Measurements from ENCODE around the gene TBX15. TPM values are rescaled to one million over a fixed set of nuclear protein-coding genes. Genes with fewer than 3 reads are reported as not detected.

Gene TBX15
- total RNA-seq, 6 experiments from 2014 or later: 0.29 to 56.5 (median 16.5) TPM

- peak in 3 of 4 donors; percentile 15 to 30 (median 29) for ATAC-seq
- DNase-seq: no peak
- WGBS (ENCODE audit: insufficient coverage, low coverage, low lambda C conversion rate, missing lambda C conversion rate): 16% methylated on average over 2 of the region's 2 CpGs
Measured at GRCh38 chr1:118912574-118912973, 75.6 kb downstream of the TBX15 start.

GRCh38 chr1:118911571-118911970 lies 76.6 kb downstream of the TBX15 start:
- Histone ChIP-seq H3K27ac (no peak overlapping the region), H3K9me3 (no peaks in the 10 kb centered on the region), H3K4me3 (no peak overlapping the region), H3K36me3 (no peaks in the 10 kb centered on the region), H3K4me1 (peaks cover 0 to 13% (median 5%) of the 10 kb centered on the region in 4 donors), H3K27me3 (no peaks in the 10 kb centered on the region)
- intact Hi-C loops (cut with DNase I): no loop called here
- ATAC-seq: no peak
- DNase-seq: no peak
- TF ChIP-seq CTCF (IDR thresholded peaks at IDR 0.05): no peak
- TF ChIP-seq POLR2A (IDR thresholded peaks at IDR 0.05): no peak
- WGBS (ENCODE audit: insufficient coverage, low coverage, low lambda C conversion rate, missing lambda C conversion rate): 24% methylated on average over 2 of the region's 2 CpGs

More at GRCh38 chr1:118912574-118912973, 75.6 kb downstream of the TBX15 start:
- Histone ChIP-seq H3K4me1 (peaks cover 0 to 13% (median 5%) of the 10 kb centered on the region in 4 donors), H3K9me3 (no peaks in the 10 kb centered on the region), H3K27me3 (no peaks in the 10 kb centered on the region), H3K36me3 (no peaks in the 10 kb centered on the region), H3K27ac (peak overlapping the region in 1 of 3 donors; percentile 71), H3K4me3 (peak overlapping the region in 2 of 3 donors; percentile 2 to 21)
- intact Hi-C loops (cut with DNase I): no loop called here
- peak; percentile 66 for TF ChIP-seq POLR2A (IDR thresholded peaks at IDR 0.05)
- TF ChIP-seq CTCF (IDR thresholded peaks at IDR 0.05): no peak

- DNase-seq: no peak
- Histone ChIP-seq H3K27ac (no peak overlapping the region), H3K4me1 (peaks cover 0 to 5% (median 0%) of the 10 kb centered on the region in 4 donors), H3K36me3 (no peaks in the 10 kb centered on the region), H3K27me3 (no peaks in the 10 kb centered on the region), H3K9me3 (no peaks in the 10 kb centered on the region), H3K4me3 (no peak overlapping the region)
- intact Hi-C loops (cut with DNase I): no loop called here
- TF ChIP-seq POLR2A (IDR thresholded peaks at IDR 0.05) (no peak), CTCF (IDR thresholded peaks at IDR 0.05) (no peak)
- peak in 2 of 4 donors; percentile 30 to 44 for ATAC-seq
Measured at GRCh38 chr1:118907466-118907865, 80.7 kb downstream of the TBX15 start.

- intact Hi-C loops (cut with DNase I): no loop called here
- peaks cover 0 to 5% (median 0%) of the 10 kb centered on the region in 4 donors for H3K4me1 ChIP-seq
- H3K9me3 ChIP-seq: no peaks in the 10 kb centered on the region
- WGBS (ENCODE audit: insufficient coverage, low coverage, low lambda C conversion rate, missing lambda C conversion rate): 69% methylated on average over 1 of the region's 1 CpG
- no peak overlapping the region for H3K27ac ChIP-seq
- DNase-seq: no peak
- no peaks in the 10 kb centered on the region for H3K27me3 ChIP-seq
- no peak for TF ChIP-seq CTCF (IDR thresholded peaks at IDR 0.05)
- TF ChIP-seq POLR2A (IDR thresholded peaks at IDR 0.05): no peak
- peaks cover 0 to 4% (median 0%) of the 10 kb centered on the region in 4 donors for H3K36me3 ChIP-seq
- no peak for ATAC-seq
- H3K4me3 ChIP-seq: no peak overlapping the region
Measured at GRCh38 chr1:118905671-118906070, 82.5 kb downstream of the TBX15 start.

GRCh38 chr1:118905196-118905595 lies 82.9 kb downstream of the TBX15 start:
- no peak overlapping the region for H3K4me3 ChIP-seq
- DNase-seq (peak in 1 of 3 donors; percentile 62), ATAC-seq (peak; percentile 48 to 74 (median 66))
- WGBS (ENCODE audit: insufficient coverage, low coverage, low lambda C conversion rate, missing lambda C conversion rate): 32% methylated on average over 6 of the region's 6 CpGs
- no peak overlapping the region for H3K27ac ChIP-seq
- intact Hi-C loops (cut with DNase I): no loop called here
- H3K27me3 ChIP-seq: no peaks in the 10 kb centered on the region
- H3K4me1 ChIP-seq: peaks cover 0 to 5% (median 0%) of the 10 kb centered on the region in 4 donors
- no peaks in the 10 kb centered on the region for H3K9me3 ChIP-seq
- TF ChIP-seq POLR2A (IDR thresholded peaks at IDR 0.05) (peak; percentile 5), CTCF (IDR thresholded peaks at IDR 0.05) (no peak)
- peaks cover 0 to 4% (median 0%) of the 10 kb centered on the region in 4 donors for H3K36me3 ChIP-seq
